Measurements from ENCODE around the gene UBA6. TPM values are rescaled to one million over a fixed set of nuclear protein-coding genes. Genes with fewer than 3 reads are reported as not detected.

UBA6 gene
- total RNA-seq, 1 donor from 2014 or later, result 141 TPM

DNA sequence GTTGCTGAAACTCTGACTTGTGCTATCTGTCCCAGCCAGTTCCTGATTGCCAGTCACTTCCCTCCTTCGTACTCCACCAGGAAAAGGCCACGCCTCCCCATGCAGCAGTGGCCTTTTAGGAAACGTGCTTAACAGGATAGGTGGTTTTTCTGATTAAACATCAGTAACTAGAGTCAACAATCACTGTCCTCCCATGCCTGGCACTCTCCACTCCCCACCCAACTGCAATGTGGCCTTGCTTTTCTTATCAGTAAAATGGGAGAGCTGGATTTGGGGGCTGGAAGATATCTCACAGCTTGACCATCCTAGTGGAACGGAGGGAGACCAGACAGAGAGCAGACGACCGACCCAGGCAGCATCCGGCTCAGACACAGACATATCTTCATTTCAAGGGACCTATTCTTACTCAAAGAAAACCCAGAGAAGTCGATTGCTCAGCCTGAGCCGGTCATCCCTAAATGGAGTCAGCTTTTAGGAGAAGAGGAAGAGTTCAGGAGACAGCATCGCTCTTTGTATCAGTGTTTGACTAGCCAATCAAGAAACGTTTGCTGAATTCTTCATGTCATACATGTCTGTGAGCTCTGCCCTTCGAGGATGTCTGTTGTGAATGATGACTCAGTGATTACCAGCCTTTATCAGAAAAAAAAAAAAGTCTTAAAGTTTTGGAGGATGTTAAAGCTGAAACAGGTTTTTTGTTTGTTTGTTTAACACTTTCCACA lies 12.7 kb upstream of the UBA6 start:
- H3K36me3 Mint-ChIP-seq (ENCODE audit: low read depth, unreplicated experiment), result peaks cover 13% of the 10 kb centered on the region

DNA sequence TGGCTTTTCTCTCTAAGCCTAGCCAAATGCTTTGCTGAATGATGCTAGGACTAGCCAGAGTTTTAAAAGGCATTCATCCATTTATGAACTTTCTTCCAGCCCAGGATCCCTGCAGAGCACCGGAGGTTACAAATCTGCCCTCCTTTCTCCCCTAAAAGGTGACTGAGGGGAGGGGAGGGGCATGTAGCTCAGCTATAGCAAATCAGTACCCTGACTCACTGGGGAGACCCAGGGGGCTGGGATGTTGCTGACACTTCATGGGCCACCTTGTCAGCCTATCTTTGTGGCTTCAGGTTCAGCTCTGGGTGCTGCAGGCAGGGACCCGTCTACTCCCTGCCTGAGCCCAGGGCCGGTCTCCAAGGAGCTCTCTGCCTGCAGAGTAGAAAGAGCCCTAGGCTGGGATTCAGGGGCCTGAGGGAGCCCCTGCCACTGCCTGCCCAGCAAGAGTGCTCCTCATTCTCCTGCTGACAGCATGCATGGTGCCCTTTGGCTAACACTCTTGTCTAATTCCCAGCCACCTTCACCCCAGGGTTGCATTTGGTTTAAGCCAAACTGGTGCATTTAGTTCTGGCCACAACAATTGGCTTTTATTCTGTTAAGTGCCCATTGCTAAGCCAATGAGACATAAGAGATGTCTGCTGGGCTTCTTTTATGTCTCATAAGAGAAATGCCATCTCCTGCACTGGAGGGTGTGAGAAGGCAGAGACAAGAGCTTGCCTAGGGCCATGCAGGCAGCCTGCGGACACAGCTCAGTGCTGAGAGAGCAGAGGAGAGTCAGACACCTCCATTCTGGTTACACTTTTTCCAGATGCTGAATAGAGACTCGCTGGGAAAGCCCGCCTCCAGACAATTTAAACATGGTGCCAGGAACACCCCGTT lies 11.9 kb upstream of the UBA6 start:
- peaks cover 38% of the 10 kb centered on the region for H3K79me2 ChIP-seq (ENCODE audit: insufficient read depth, low read length)
- no peak for FAIRE-seq
- TF ChIP-seq EZH2 (IDR thresholded peaks at IDR 0.05; ENCODE audit: insufficient read depth, low read length), result no peak
- TF ChIP-seq, protein P1, sequence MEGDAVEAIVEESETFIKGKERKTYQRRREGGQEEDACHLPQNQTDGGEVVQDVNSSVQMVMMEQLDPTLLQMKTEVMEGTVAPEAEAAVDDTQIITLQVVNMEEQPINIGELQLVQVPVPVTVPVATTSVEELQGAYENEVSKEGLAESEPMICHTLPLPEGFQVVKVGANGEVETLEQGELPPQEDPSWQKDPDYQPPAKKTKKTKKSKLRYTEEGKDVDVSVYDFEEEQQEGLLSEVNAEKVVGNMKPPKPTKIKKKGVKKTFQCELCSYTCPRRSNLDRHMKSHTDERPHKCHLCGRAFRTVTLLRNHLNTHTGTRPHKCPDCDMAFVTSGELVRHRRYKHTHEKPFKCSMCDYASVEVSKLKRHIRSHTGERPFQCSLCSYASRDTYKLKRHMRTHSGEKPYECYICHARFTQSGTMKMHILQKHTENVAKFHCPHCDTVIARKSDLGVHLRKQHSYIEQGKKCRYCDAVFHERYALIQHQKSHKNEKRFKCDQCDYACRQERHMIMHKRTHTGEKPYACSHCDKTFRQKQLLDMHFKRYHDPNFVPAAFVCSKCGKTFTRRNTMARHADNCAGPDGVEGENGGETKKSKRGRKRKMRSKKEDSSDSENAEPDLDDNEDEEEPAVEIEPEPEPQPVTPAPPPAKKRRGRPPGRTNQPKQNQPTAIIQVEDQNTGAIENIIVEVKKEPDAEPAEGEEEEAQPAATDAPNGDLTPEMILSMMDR (IDR thresholded peaks at IDR 0.05; ENCODE audit: insufficient read depth, low read depth, low read length), result no peak

More for the DNA sequence above, 12.7 kb upstream of the UBA6 start:
- Histone ChIP-seq H3K79me2 (ENCODE audit: insufficient read depth, low read length) (peaks cover 30% of the 10 kb centered on the region), H3K27me3 (ENCODE audit: insufficient read depth, low read length) (no peaks in the 10 kb centered on the region), H4K20me1 (ENCODE audit: insufficient read depth, low read length) (no peaks in the 10 kb centered on the region), H3K9ac (ENCODE audit: low read length) (no peak overlapping the region), H3K9me3 (ENCODE audit: insufficient read depth, low read depth, low read length) (no peaks in the 10 kb centered on the region), H3K27ac (ENCODE audit: low read depth, low read length) (peak overlapping the region; percentile 18), H3K4me1 (ENCODE audit: insufficient read depth, low read length) (peaks cover 15% of the 10 kb centered on the region), H3K4me2 (ENCODE audit: low read length) (peak overlapping the region; percentile 46), H3K36me3 (ENCODE audit: insufficient read depth, low read length) (no peaks in the 10 kb centered on the region), H2AFZ (ENCODE audit: low read depth, low read length) (no peak overlapping the region), H3K4me3 (ENCODE audit: insufficient read depth, low read depth, low read length) (no peak overlapping the region)
- DNase-seq (ENCODE audit: low read depth) (peak; percentile 45), FAIRE-seq (peak; percentile 37)
- Mint-ChIP-seq H3K27me3 (ENCODE audit: low read depth, unreplicated experiment) (no peaks in the 10 kb centered on the region), H3K4me1 (ENCODE audit: low read depth, unreplicated experiment) (peaks cover 19% of the 10 kb centered on the region), H3K4me3 (ENCODE audit: unreplicated experiment) (no peak overlapping the region), H3K27ac (ENCODE audit: unreplicated experiment) (peak overlapping the region; percentile 96), H3K9me3 (ENCODE audit: unreplicated experiment) (peaks cover 3% of the 10 kb centered on the region)
- TF ChIP-seq EZH2 (IDR thresholded peaks at IDR 0.05; ENCODE audit: insufficient read depth, low read length), result no peak
- TF ChIP-seq, protein P1 (IDR thresholded peaks at IDR 0.05; ENCODE audit: insufficient read depth, low read depth, low read length), result no peak

More for the DNA sequence above, 11.9 kb upstream of the UBA6 start:
- peak overlapping the region; percentile 46 for H3K4me2 ChIP-seq (ENCODE audit: low read length)
- H3K4me3 ChIP-seq (ENCODE audit: insufficient read depth, low read depth, low read length), result no peak overlapping the region
- H3K4me1 ChIP-seq (ENCODE audit: insufficient read depth, low read length), result peaks cover 15% of the 10 kb centered on the region
- Mint-ChIP-seq H3K4me1 (ENCODE audit: low read depth, unreplicated experiment) (peaks cover 19% of the 10 kb centered on the region), H3K27ac (ENCODE audit: unreplicated experiment) (peak overlapping the region; percentile 96), H3K36me3 (ENCODE audit: low read depth, unreplicated experiment) (peaks cover 13% of the 10 kb centered on the region), H3K27me3 (ENCODE audit: low read depth, unreplicated experiment) (no peaks in the 10 kb centered on the region), H3K9me3 (ENCODE audit: unreplicated experiment) (peaks cover 3% of the 10 kb centered on the region), H3K4me3 (ENCODE audit: unreplicated experiment) (no peak overlapping the region)
- DNase-seq (ENCODE audit: low read depth), result no peak
- H4K20me1 ChIP-seq (ENCODE audit: insufficient read depth, low read length), result peaks cover 2% of the 10 kb centered on the region
- H3K27ac ChIP-seq (ENCODE audit: low read depth, low read length), result no peak overlapping the region
- H3K9ac ChIP-seq (ENCODE audit: low read length), result no peak overlapping the region
- no peaks in the 10 kb centered on the region for H3K36me3 ChIP-seq (ENCODE audit: insufficient read depth, low read length)
- no peak overlapping the region for H2AFZ ChIP-seq (ENCODE audit: low read depth, low read length)
- no peaks in the 10 kb centered on the region for H3K9me3 ChIP-seq (ENCODE audit: insufficient read depth, low read depth, low read length)
- H3K27me3 ChIP-seq (ENCODE audit: insufficient read depth, low read length), result no peaks in the 10 kb centered on the region

Measured in astrocyte (in vitro differentiated cells and primary cell).